ENCODE results near the gene AQP6.

Gene AQP6

GRCh38 chr12:49947593-49948226 lies 25.0 kb upstream of the AQP6 start:
- TF ChIP-seq GATA2 (IDR thresholded peaks at IDR 0.05; ENCODE audit: low read depth, low read length) = no peak
- TF ChIP-seq GATA3 (IDR thresholded peaks at IDR 0.05; ENCODE audit: low read depth, low read length) = no peak

- TF ChIP-seq GATA2 (IDR thresholded peaks at IDR 0.05; ENCODE audit: low read depth, low read length) = no peak
- no peak for TF ChIP-seq GATA3 (IDR thresholded peaks at IDR 0.05; ENCODE audit: low read depth, low read length)
Measured at GRCh38 chr12:49948866-49949845, 23.6 kb upstream of the AQP6 start.

- TF ChIP-seq GATA3 (IDR thresholded peaks at IDR 0.05; ENCODE audit: low read depth, low read length) = no peak
- TF ChIP-seq GATA2 (IDR thresholded peaks at IDR 0.05; ENCODE audit: low read depth, low read length) = no peak
Measured at GRCh38 chr12:49949866-49950265, 22.9 kb upstream of the AQP6 start.

- TF ChIP-seq GATA3 (IDR thresholded peaks at IDR 0.05; ENCODE audit: low read depth, low read length) (no peak), GATA2 (IDR thresholded peaks at IDR 0.05; ENCODE audit: low read depth, low read length) (peak; percentile 50)
Measured at GRCh38 chr12:49950273-49951251, 22.2 kb upstream of the AQP6 start, which contains the start of gene AQP2. TSS of gene AQP2 (plus strand) at chr12:49950737. CDS start at chr12:49950831, 94 bp downstream.

GRCh38 chr12:49951411-49952240 lies 21.1 kb upstream of the AQP6 start:
- TF ChIP-seq GATA2 (IDR thresholded peaks at IDR 0.05; ENCODE audit: low read depth, low read length) (no peak), GATA3 (IDR thresholded peaks at IDR 0.05; ENCODE audit: low read depth, low read length) (no peak)

GRCh38 chr12:49952391-49953055 lies 20.2 kb upstream of the AQP6 start:
- no peak for TF ChIP-seq GATA3 (IDR thresholded peaks at IDR 0.05; ENCODE audit: low read depth, low read length)
- TF ChIP-seq GATA2 (IDR thresholded peaks at IDR 0.05; ENCODE audit: low read depth, low read length) = no peak

- no peak for TF ChIP-seq GATA3 (IDR thresholded peaks at IDR 0.05; ENCODE audit: low read depth, low read length)
Measured at GRCh38 chr12:49953151-49953550, 19.6 kb upstream of the AQP6 start.

GRCh38 chr12:49953961-49954846 lies 18.5 kb upstream of the AQP6 start:
- TF ChIP-seq GATA3 (IDR thresholded peaks at IDR 0.05; ENCODE audit: low read depth, low read length) = no peak
- no peak for TF ChIP-seq GATA2 (IDR thresholded peaks at IDR 0.05; ENCODE audit: low read depth, low read length)

GRCh38 chr12:49954863-49955830 lies 17.6 kb upstream of the AQP6 start:
- no peak for TF ChIP-seq GATA2 (IDR thresholded peaks at IDR 0.05; ENCODE audit: low read depth, low read length)
- no peak for TF ChIP-seq GATA3 (IDR thresholded peaks at IDR 0.05; ENCODE audit: low read depth, low read length)

- TF ChIP-seq GATA3 (IDR thresholded peaks at IDR 0.05; ENCODE audit: low read depth, low read length) (no peak), GATA2 (IDR thresholded peaks at IDR 0.05; ENCODE audit: low read depth, low read length) (no peak)
Measured at GRCh38 chr12:49955899-49956662, 16.7 kb upstream of the AQP6 start.

Measured in SH-SY5Y (cell line).